Liver (tissue), 9 donors: ENCODE measurements around the gene SLC34A3. TPM values are rescaled to one million over a fixed set of nuclear protein-coding genes. Genes with fewer than 3 reads are reported as not detected.

Experiments used
- DNase-seq: peaks from one replicate; pipeline ENCODE4 v3.0.0-alpha.2; 2017; ENCODE audit warnings: low spot score
- H3K27ac ChIP-seq, 2 donors: one replicate each; pipeline ENCODE4 v1.7.0; 2013; ENCODE audit warnings: inconsistent platforms in 2 of 2, low read length in 2 of 2, control low read depth in 1 of 2, low read depth in 1 of 2, mild to moderate bottlenecking in 1 of 2
- H3K27me3 ChIP-seq, 4 donors: one replicate each; pipeline versions ENCODE4 v1.6.1 to v1.7.0; 2013; ENCODE audit warnings: low read length in 3 of 4, inconsistent platforms in 1 of 4, mild to moderate bottlenecking in 1 of 4, moderate library complexity in 1 of 4; ENCODE audit not compliant: control insufficient read depth in 4 of 4, insufficient read depth in 4 of 4
- H3K36me3 ChIP-seq, 4 donors: one replicate each; pipeline versions ENCODE4 v1.6.1 to v1.7.0; 2013; ENCODE audit warnings: low read length in 3 of 4, mild to moderate bottlenecking in 3 of 4, low read depth in 1 of 4, moderate library complexity in 1 of 4; ENCODE audit not compliant: control insufficient read depth in 4 of 4, insufficient read depth in 3 of 4
- H3K4me1 ChIP-seq, 4 donors: one replicate each; pipeline versions ENCODE4 v1.6.1 to v1.7.0; 2013; ENCODE audit warnings: low read length in 3 of 4, mild to moderate bottlenecking in 3 of 4, moderate library complexity in 1 of 4; ENCODE audit not compliant: control insufficient read depth in 4 of 4, insufficient read depth in 4 of 4
- H3K4me3 ChIP-seq, 3 donors: one replicate each; pipeline versions ENCODE4 v1.6.1 to v1.7.0; 2013; ENCODE audit warnings: low read length in 3 of 3, control low read depth in 1 of 3, low read depth in 1 of 3, mild to moderate bottlenecking in 1 of 3
- H3K9ac ChIP-seq, 2 donors: one replicate each; pipeline ENCODE4 v1.7.0; 2013; ENCODE audit warnings: low read length in 2 of 2, mild to moderate bottlenecking in 2 of 2, moderate library complexity in 2 of 2, control low read depth in 1 of 2, low read depth in 1 of 2
- H3K9me3 ChIP-seq, 4 donors: one replicate each; pipeline versions ENCODE4 v1.6.1 to v1.7.0; 2013; ENCODE audit warnings: low read length in 3 of 4; ENCODE audit not compliant: control insufficient read depth in 4 of 4
- FOXA1 ChIP-seq: IDR thresholded peaks from 2 replicates; pipeline ENCODE4 v1.6.1; 2016; ENCODE audit warnings: antibody characterized with exemption
- FOXA2 ChIP-seq: IDR thresholded peaks from 2 replicates; pipeline ENCODE4 v1.6.1; 2016; ENCODE audit warnings: antibody characterized with exemption
- GABPA ChIP-seq, 2 donors: IDR thresholded peaks in 1 of 2; conservative IDR thresholded peaks in 1 of 2; 2 replicates each; pipeline ENCODE4 v1.6.1; 2016; ENCODE audit warnings: antibody characterized with exemption in 2 of 2, mild to moderate bottlenecking in 1 of 2, moderate library complexity in 1 of 2
- HNF4A ChIP-seq, 2 donors: conservative IDR thresholded peaks; 2 replicates each; pipeline ENCODE4 v1.6.1; 2016; ENCODE audit warnings: antibody characterized with exemption in 2 of 2, mild to moderate bottlenecking in 2 of 2
- HNF4G ChIP-seq: IDR thresholded peaks from 2 replicates; pipeline ENCODE4 v1.6.1; 2016; ENCODE audit warnings: antibody characterized with exemption
- JUND ChIP-seq, 2 donors: IDR thresholded peaks; 2 replicates each; pipeline ENCODE4 v1.6.1; 2016; ENCODE audit warnings: antibody characterized with exemption in 2 of 2
- RAD21 ChIP-seq, 2 donors: IDR thresholded peaks; 2 replicates each; pipeline ENCODE4 v1.6.1; 2016; ENCODE audit warnings: antibody characterized with exemption in 2 of 2, mild to moderate bottlenecking in 2 of 2
- RXRA ChIP-seq, 2 donors: IDR thresholded peaks; 2 replicates each; pipeline ENCODE4 v1.6.1; 2017 to 2018; ENCODE audit warnings: antibody characterized with exemption in 2 of 2, mild to moderate bottlenecking in 1 of 2
- YY1 ChIP-seq: IDR thresholded peaks from 2 replicates; pipeline ENCODE4 v1.6.1; 2016; ENCODE audit warnings: antibody characterized with exemption, mild to moderate bottlenecking
- WGBS: extraction: QIAGEN DNeasy Blood & Tissue Kit; methylation state at CpG from one replicate; pipeline ENCODE4 v1.1.7; 2013; 5-methylcytosine and 5-hydroxymethylcytosine counted together
- polyA plus RNA-seq, 2 donors: library from polyadenylated mRNA; stranded (reverse) in 1 of 2; unstranded in 1 of 2; fragments of 200-250 nt in 1 of 2; fragments of >200 nt in 1 of 2; fragmentation: Nextera tagmentation in 1 of 2; extraction: Ambion mirVana in 1 of 2; gene quantifications; one replicate each; pipeline versions ENCODE4 v1.2.1 to v1.2.3, GENCODE V29; 2013 to 2015
- total RNA-seq, 2 donors: library from RNA; depleted of rRNA; stranded (reverse); fragments of >200 nt; gene quantifications; one replicate each; pipeline ENCODE4 v1.2.3, GENCODE V29; 2014
- TF ChIP-seq, protein P1 (sequence below): IDR thresholded peaks from 2 replicates; pipeline ENCODE4 v1.6.1; 2016; ENCODE audit warnings: antibody characterized with exemption
- TF ChIP-seq, protein P2 (sequence below): fragments of 150-350 bp; IDR thresholded peaks from 2 replicates; pipeline ENCODE4 v1.5.1; 2017; ENCODE audit warnings: improper control_type of control experiment, low read depth, low read length; ENCODE audit not compliant: missing input control
- TF ChIP-seq, protein P3 (sequence below): IDR thresholded peaks from 2 replicates; pipeline ENCODE4 v1.6.1; 2016; ENCODE audit warnings: antibody characterized with exemption, mild to moderate bottlenecking
- TF ChIP-seq, protein P4 (sequence below): IDR thresholded peaks from 2 replicates; pipeline ENCODE4 v1.6.1; 2016; ENCODE audit warnings: antibody characterized with exemption
- TF ChIP-seq, protein P5 (sequence below): IDR thresholded peaks from 2 replicates; pipeline ENCODE4 v1.6.1; 2016; ENCODE audit warnings: antibody characterized with exemption
- donor health status: healthy.
- donor health status: healthy.
- donor health status: healthy.
- donor health status: healthy.
- donor health status: healthy.

The SLC34A3 gene
- total and polyA plus RNA-seq, 4 donors, result not detected

DNA sequence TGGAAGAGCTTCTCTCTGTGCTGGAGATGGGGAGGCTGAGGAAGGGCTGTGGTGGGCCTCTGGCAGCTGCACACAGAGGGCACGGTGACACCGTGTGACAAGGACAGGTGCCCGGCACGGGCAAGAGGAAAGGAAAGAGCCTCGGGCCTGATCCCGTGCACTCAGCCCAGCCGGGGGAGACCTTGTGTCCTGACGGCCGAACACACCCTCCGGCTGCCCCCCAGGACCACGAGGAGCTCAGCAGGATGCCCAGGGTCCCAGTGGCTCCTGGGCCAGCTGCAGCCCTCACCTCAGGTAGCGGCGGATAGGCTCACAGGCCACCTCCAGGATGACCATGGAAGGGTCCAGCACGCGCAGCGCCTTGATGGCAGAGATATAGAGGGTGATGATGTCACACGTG lies 47.9 kb upstream of the SLC34A3 start:
- 96% methylated on average over 17 of the region's 17 CpGs for WGBS
- TF ChIP-seq JUND (IDR thresholded peaks at IDR 0.05) (no peak), HNF4A (conservative IDR thresholded peaks at IDR 0.05) (no peak), FOXA1 (no peak)
- TF ChIP-seq, protein P1, sequence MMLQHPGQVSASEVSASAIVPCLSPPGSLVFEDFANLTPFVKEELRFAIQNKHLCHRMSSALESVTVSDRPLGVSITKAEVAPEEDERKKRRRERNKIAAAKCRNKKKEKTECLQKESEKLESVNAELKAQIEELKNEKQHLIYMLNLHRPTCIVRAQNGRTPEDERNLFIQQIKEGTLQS, result no peak
- TF ChIP-seq, protein P2, sequence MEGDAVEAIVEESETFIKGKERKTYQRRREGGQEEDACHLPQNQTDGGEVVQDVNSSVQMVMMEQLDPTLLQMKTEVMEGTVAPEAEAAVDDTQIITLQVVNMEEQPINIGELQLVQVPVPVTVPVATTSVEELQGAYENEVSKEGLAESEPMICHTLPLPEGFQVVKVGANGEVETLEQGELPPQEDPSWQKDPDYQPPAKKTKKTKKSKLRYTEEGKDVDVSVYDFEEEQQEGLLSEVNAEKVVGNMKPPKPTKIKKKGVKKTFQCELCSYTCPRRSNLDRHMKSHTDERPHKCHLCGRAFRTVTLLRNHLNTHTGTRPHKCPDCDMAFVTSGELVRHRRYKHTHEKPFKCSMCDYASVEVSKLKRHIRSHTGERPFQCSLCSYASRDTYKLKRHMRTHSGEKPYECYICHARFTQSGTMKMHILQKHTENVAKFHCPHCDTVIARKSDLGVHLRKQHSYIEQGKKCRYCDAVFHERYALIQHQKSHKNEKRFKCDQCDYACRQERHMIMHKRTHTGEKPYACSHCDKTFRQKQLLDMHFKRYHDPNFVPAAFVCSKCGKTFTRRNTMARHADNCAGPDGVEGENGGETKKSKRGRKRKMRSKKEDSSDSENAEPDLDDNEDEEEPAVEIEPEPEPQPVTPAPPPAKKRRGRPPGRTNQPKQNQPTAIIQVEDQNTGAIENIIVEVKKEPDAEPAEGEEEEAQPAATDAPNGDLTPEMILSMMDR, result no peak
- TF ChIP-seq, protein P3, sequence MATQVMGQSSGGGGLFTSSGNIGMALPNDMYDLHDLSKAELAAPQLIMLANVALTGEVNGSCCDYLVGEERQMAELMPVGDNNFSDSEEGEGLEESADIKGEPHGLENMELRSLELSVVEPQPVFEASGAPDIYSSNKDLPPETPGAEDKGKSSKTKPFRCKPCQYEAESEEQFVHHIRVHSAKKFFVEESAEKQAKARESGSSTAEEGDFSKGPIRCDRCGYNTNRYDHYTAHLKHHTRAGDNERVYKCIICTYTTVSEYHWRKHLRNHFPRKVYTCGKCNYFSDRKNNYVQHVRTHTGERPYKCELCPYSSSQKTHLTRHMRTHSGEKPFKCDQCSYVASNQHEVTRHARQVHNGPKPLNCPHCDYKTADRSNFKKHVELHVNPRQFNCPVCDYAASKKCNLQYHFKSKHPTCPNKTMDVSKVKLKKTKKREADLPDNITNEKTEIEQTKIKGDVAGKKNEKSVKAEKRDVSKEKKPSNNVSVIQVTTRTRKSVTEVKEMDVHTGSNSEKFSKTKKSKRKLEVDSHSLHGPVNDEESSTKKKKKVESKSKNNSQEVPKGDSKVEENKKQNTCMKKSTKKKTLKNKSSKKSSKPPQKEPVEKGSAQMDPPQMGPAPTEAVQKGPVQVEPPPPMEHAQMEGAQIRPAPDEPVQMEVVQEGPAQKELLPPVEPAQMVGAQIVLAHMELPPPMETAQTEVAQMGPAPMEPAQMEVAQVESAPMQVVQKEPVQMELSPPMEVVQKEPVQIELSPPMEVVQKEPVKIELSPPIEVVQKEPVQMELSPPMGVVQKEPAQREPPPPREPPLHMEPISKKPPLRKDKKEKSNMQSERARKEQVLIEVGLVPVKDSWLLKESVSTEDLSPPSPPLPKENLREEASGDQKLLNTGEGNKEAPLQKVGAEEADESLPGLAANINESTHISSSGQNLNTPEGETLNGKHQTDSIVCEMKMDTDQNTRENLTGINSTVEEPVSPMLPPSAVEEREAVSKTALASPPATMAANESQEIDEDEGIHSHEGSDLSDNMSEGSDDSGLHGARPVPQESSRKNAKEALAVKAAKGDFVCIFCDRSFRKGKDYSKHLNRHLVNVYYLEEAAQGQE, result no peak
- DNase-seq, result no peak

DNA sequence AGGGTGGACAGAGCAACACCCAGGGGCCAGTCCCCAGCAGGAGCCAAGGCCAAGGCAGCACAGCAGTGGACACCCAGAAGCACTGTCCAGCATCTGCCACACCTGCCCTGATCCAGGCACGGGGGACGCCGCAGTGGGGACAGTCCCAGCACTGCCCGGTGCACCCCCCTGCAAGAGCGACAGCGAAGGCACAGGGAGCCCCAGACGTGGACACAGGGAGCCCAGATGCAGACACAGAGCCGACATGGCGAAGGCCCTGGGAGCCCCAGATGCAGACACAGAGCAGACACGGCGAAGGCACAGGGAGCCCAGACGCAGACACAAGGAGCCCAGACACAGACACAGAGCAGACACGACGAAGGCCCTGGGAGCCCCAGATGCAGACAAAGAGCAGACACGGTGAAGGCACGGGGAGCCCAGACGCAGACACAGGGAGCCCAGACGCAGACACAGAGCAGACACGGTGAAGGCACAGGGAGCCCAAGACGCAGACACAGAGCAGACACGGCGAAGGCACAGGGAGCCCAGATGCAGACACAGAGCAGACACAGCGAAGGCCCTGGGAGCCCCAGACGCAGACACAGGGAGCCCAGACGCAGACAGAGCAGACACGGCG lies 46.6 kb upstream of the SLC34A3 start:
- TF ChIP-seq, protein P4, sequence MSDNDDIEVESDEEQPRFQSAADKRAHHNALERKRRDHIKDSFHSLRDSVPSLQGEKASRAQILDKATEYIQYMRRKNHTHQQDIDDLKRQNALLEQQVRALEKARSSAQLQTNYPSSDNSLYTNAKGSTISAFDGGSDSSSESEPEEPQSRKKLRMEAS, result no peak
- TF ChIP-seq RXRA (IDR thresholded peaks at IDR 0.05), result no peak
- WGBS, result 95% methylated on average over 27 of the region's 27 CpGs
- Histone ChIP-seq H3K4me3 (no peak overlapping the region), H3K27me3 (no peaks in the 10 kb centered on the region), H3K9ac (no peak overlapping the region), H3K9me3 (no peaks in the 10 kb centered on the region), H3K27ac (no peak overlapping the region), H3K4me1 (peaks cover 12 to 25% (median 22%) of the 10 kb centered on the region in 4 donors), H3K36me3 (peaks cover 15 to 63% (median 23%) of the 10 kb centered on the region in 4 donors)
- no peak for DNase-seq

More for the DNA sequence above, 47.9 kb upstream of the SLC34A3 start:
- Histone ChIP-seq H3K9ac (no peak overlapping the region), H3K27me3 (no peaks in the 10 kb centered on the region), H3K4me1 (peaks cover 12 to 20% (median 19%) of the 10 kb centered on the region in 4 donors), H3K9me3 (no peaks in the 10 kb centered on the region), H3K36me3 (peaks cover 15 to 68% (median 26%) of the 10 kb centered on the region in 4 donors), H3K27ac (no peak overlapping the region), H3K4me3 (no peak overlapping the region)

DNA sequence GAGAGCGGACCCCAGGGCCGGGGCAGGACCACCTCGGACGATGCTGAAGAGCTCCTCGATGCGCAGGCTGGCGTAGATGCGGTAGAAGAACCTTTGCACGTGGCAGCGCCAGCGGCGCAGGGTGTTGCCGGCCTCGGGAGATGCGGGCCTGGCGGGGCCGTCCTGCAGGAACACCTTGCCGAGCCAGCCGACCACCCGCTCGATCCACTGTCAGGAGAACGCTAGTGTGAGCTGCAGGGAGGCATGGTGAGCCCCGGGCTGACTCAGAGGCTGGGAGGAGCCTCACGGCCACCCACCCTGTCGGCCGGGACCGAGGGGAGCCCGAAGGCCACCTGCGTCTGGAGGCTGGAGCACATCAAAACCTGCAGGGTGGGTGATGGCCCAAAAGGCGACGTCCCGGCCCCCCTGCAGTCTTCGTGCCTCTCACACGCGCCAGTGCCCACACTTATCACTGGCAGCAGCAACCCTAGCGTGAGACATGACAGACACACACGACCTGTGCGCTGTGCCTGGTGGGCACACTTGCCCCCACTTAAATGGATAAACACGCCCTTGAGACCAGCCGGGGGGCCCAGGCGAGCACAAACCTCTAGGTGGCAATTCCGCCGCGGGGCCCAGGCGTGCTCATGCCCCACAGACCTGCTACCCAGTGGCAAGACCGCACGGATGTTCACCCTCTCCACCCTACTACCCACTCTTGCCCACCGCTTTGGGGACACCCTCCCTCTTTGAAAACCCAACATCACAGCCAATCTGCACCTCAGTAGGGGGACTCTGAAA lies 45.6 kb upstream of the SLC34A3 start:
- H3K9ac ChIP-seq, result no peak overlapping the region
- DNase-seq, result no peak
- H3K27ac ChIP-seq, result no peak overlapping the region
- 96% methylated on average over 48 of the region's 48 CpGs for WGBS
- peaks cover 17 to 35% (median 32%) of the 10 kb centered on the region in 4 donors for H3K4me1 ChIP-seq
- peaks cover 11 to 56% (median 23%) of the 10 kb centered on the region in 4 donors for H3K36me3 ChIP-seq
- H3K27me3 ChIP-seq, result no peaks in the 10 kb centered on the region
- no peak overlapping the region for H3K4me3 ChIP-seq
- no peaks in the 10 kb centered on the region for H3K9me3 ChIP-seq
- TF ChIP-seq FOXA1 (no peak), HNF4G (no peak), GABPA (IDR thresholded peaks at IDR 0.05 in 1 of 2, conservative IDR thresholded peaks at IDR 0.05 in 1 of 2) (no peak), YY1 (no peak), JUND (IDR thresholded peaks at IDR 0.05) (no peak), HNF4A (conservative IDR thresholded peaks at IDR 0.05) (no peak), RAD21 (IDR thresholded peaks at IDR 0.05) (no peak), FOXA2 (no peak), RXRA (IDR thresholded peaks at IDR 0.05) (no peak)
- TF ChIP-seq, protein P5, sequence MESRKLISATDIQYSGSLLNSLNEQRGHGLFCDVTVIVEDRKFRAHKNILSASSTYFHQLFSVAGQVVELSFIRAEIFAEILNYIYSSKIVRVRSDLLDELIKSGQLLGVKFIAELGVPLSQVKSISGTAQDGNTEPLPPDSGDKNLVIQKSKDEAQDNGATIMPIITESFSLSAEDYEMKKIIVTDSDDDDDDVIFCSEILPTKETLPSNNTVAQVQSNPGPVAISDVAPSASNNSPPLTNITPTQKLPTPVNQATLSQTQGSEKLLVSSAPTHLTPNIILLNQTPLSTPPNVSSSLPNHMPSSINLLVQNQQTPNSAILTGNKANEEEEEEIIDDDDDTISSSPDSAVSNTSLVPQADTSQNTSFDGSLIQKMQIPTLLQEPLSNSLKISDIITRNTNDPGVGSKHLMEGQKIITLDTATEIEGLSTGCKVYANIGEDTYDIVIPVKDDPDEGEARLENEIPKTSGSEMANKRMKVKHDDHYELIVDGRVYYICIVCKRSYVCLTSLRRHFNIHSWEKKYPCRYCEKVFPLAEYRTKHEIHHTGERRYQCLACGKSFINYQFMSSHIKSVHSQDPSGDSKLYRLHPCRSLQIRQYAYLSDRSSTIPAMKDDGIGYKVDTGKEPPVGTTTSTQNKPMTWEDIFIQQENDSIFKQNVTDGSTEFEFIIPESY, result no peak
- TF ChIP-seq, protein P2, result no peak
- TF ChIP-seq, protein P1, result no peak
